HEK293 (cell line): ENCODE measurements around the gene VSTM5.
"Not testable (repeated sequence)": the region's sequence is repeated elsewhere in the genome, so short reads cannot be mapped to it uniquely, and the experiment has no call there.

Source experiments
- CTCF ChIA-PET: fragments of 350-600 bp; formaldehyde crosslinking; extraction: SDS; loops from one replicate; lab custom pipeline; 2021; ENCODE audit warnings: antibody characterized with exemption; lab: Yijun Ruan, JAX
- POLR2A ChIA-PET: fragments of 300-600 bp; formaldehyde crosslinking; extraction: SDS; loops from one replicate; lab custom pipeline; 2020; ENCODE audit warnings: antibody characterized with exemption, inconsistent platforms; lab: Yijun Ruan, JAX
- H3K27ac ChIP-seq: fragments of 200-500 bp; sonication (Bioruptor generic); 2 replicates; pipeline ENCODE4 v1.5.1; 2014; ENCODE audit warnings: low read depth, low read length, control low read depth, inconsistent platforms; ENCODE audit errors: extremely low read depth
- H3K36me3 ChIP-seq, 2 experiments: fragments of 200-500 bp in 1 of 2; sonication (Bioruptor generic) in 1 of 2; 1 replicate in 1 of 2; 2 replicates in 1 of 2; pipeline ENCODE4 v1.5.1; 2014 to 2017; ENCODE audit warnings: inconsistent platforms in 2 of 2, low read length in 2 of 2; ENCODE audit not compliant: control insufficient read depth in 2 of 2, insufficient read depth in 1 of 2
- H3K4me1 ChIP-seq: fragments of 200-500 bp; sonication (Bioruptor generic); 2 replicates; pipeline ENCODE4 v1.5.1; 2014; ENCODE audit warnings: mild to moderate bottlenecking, low read length, inconsistent platforms; ENCODE audit not compliant: control insufficient read depth, insufficient read depth
- H3K4me3 ChIP-seq: 2 replicates; pipeline ENCODE4 v1.5.1; 2011; ENCODE audit warnings: low read depth, mild to moderate bottlenecking, control low read depth, low read length, moderate library complexity
- H3K9me3 ChIP-seq: fragments of 200-500 bp; sonication (Bioruptor generic); 2 replicates; pipeline ENCODE4 v1.5.1; 2014; ENCODE audit warnings: low read depth, low read length, inconsistent platforms; ENCODE audit not compliant: control insufficient read depth, insufficient read depth
- CTCF ChIP-seq: fragments of 450-650 bp; formaldehyde crosslinking; IDR thresholded peaks from 2 replicates; pipeline ENCODE4 v1.5.1; 2016; ENCODE audit warnings: missing biosample characterization, missing genetic modification characterization
- KLF9 ChIP-seq: fragments of 450-650 bp; formaldehyde crosslinking; IDR thresholded peaks from 2 replicates; pipeline ENCODE4 v1.5.1; 2016; ENCODE audit warnings: missing biosample characterization, missing genetic modification characterization, low read depth
- RBAK ChIP-seq: fragments of 450-650 bp; formaldehyde crosslinking; IDR thresholded peaks from 2 replicates; pipeline ENCODE4 v1.5.1; 2016; ENCODE audit warnings: missing biosample characterization, missing genetic modification characterization
- ZNF324 ChIP-seq: fragments of 450-650 bp; formaldehyde crosslinking; IDR thresholded peaks from 2 replicates; pipeline ENCODE4 v1.5.1; 2016; ENCODE audit warnings: missing biosample characterization, missing genetic modification characterization
- ZNF560 ChIP-seq: fragments of 450-650 bp; formaldehyde crosslinking; IDR thresholded peaks from 2 replicates; pipeline ENCODE4 v1.5.1; 2017; ENCODE audit warnings: missing biosample characterization, missing genetic modification characterization, borderline replicate concordance
- ZNF580 ChIP-seq: fragments of 450-650 bp; formaldehyde crosslinking; IDR thresholded peaks from 2 replicates; pipeline ENCODE4 v1.5.1; 2016; ENCODE audit warnings: missing biosample characterization, missing genetic modification characterization
- ZNF629 ChIP-seq: fragments of 450-650 bp; formaldehyde crosslinking; IDR thresholded peaks from 2 replicates; pipeline ENCODE4 v1.5.1; 2017; ENCODE audit warnings: missing biosample characterization, missing genetic modification characterization
- TF ChIP-seq, protein P1 (sequence below): fragments of 450-650 bp; formaldehyde crosslinking; IDR thresholded peaks from 2 replicates; pipeline ENCODE4 v1.5.1; 2016; ENCODE audit warnings: missing biosample characterization, missing genetic modification characterization
- TF ChIP-seq, protein P2 (sequence below): fragments of 450-650 bp; formaldehyde crosslinking; IDR thresholded peaks from 2 replicates; pipeline ENCODE4 v1.5.1; 2016; ENCODE audit warnings: missing biosample characterization, missing genetic modification characterization
- TF ChIP-seq, protein P3 (sequence below): fragments of 450-650 bp; IDR thresholded peaks from 2 replicates; pipeline ENCODE4 v1.5.1; 2018; ENCODE audit warnings: missing biosample characterization, mild to moderate bottlenecking, missing genetic modification characterization

Gene VSTM5

GRCh38 chr11:93868404-93868803 is 18.0 kb upstream of the VSTM5 start:
- H3K9me3 ChIP-seq, H3K4me3 ChIP-seq, H3K36me3 ChIP-seq, H3K4me1 ChIP-seq, H3K27ac ChIP-seq, POLR2A ChIA-PET: not testable (repeated sequence)
- CTCF ChIA-PET, result interaction anchor here (0.6 to 2.4 kb wide), 3 partner anchors 9 to 27 kb away, joined by 3 to 6 read pairs (median 4); no protein-coding TSS in a partner anchor
- TF ChIP-seq CTCF (tag by site-specific recombination) (peak; percentile 13; the same call in 1 of the 2 replicates), ZNF580 (tag by site-specific recombination) (0 out of 2 replicates have a peak, but pooled peaks have one; percentile 22)

GRCh38 chr11:93861808-93862207 is 11.4 kb upstream of the VSTM5 start:
- H3K9me3 ChIP-seq, result no peaks in the 10 kb centered on the region
- H3K4me1 ChIP-seq, result no peaks in the 10 kb centered on the region
- ChIA-PET POLR2A (no interaction called here), CTCF (no interaction called here)
- H3K36me3 ChIP-seq, result no peaks in the 10 kb centered on the region
- no peak overlapping the region for H3K4me3 ChIP-seq
- H3K27ac ChIP-seq, result no peak overlapping the region
- TF ChIP-seq KLF9 (tag by site-specific recombination), result no peak
- TF ChIP-seq ZNF324 (tag by site-specific recombination), result no peak
- TF ChIP-seq, protein P1, sequence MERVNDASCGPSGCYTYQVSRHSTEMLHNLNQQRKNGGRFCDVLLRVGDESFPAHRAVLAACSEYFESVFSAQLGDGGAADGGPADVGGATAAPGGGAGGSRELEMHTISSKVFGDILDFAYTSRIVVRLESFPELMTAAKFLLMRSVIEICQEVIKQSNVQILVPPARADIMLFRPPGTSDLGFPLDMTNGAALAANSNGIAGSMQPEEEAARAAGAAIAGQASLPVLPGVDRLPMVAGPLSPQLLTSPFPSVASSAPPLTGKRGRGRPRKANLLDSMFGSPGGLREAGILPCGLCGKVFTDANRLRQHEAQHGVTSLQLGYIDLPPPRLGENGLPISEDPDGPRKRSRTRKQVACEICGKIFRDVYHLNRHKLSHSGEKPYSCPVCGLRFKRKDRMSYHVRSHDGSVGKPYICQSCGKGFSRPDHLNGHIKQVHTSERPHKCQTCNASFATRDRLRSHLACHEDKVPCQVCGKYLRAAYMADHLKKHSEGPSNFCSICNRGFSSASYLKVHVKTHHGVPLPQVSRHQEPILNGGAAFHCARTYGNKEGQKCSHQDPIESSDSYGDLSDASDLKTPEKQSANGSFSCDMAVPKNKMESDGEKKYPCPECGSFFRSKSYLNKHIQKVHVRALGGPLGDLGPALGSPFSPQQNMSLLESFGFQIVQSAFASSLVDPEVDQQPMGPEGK (tag by site-specific recombination), result no peak
- no peak for TF ChIP-seq CTCF (tag by site-specific recombination)
- TF ChIP-seq, protein P2, sequence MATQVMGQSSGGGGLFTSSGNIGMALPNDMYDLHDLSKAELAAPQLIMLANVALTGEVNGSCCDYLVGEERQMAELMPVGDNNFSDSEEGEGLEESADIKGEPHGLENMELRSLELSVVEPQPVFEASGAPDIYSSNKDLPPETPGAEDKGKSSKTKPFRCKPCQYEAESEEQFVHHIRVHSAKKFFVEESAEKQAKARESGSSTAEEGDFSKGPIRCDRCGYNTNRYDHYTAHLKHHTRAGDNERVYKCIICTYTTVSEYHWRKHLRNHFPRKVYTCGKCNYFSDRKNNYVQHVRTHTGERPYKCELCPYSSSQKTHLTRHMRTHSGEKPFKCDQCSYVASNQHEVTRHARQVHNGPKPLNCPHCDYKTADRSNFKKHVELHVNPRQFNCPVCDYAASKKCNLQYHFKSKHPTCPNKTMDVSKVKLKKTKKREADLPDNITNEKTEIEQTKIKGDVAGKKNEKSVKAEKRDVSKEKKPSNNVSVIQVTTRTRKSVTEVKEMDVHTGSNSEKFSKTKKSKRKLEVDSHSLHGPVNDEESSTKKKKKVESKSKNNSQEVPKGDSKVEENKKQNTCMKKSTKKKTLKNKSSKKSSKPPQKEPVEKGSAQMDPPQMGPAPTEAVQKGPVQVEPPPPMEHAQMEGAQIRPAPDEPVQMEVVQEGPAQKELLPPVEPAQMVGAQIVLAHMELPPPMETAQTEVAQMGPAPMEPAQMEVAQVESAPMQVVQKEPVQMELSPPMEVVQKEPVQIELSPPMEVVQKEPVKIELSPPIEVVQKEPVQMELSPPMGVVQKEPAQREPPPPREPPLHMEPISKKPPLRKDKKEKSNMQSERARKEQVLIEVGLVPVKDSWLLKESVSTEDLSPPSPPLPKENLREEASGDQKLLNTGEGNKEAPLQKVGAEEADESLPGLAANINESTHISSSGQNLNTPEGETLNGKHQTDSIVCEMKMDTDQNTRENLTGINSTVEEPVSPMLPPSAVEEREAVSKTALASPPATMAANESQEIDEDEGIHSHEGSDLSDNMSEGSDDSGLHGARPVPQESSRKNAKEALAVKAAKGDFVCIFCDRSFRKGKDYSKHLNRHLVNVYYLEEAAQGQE (tag by site-specific recombination), result no peak
- TF ChIP-seq RBAK (tag by site-specific recombination), result no peak
- TF ChIP-seq ZNF629 (tag by site-specific recombination), result no peak
- TF ChIP-seq ZNF560, result no peak
- TF ChIP-seq, protein P3, sequence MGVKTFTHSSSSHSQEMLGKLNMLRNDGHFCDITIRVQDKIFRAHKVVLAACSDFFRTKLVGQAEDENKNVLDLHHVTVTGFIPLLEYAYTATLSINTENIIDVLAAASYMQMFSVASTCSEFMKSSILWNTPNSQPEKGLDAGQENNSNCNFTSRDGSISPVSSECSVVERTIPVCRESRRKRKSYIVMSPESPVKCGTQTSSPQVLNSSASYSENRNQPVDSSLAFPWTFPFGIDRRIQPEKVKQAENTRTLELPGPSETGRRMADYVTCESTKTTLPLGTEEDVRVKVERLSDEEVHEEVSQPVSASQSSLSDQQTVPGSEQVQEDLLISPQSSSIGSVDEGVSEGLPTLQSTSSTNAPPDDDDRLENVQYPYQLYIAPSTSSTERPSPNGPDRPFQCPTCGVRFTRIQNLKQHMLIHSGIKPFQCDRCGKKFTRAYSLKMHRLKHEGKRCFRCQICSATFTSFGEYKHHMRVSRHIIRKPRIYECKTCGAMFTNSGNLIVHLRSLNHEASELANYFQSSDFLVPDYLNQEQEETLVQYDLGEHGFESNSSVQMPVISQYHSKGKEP (tag by site-specific recombination), result no peak
